ENCODE data around the gene NMUR2.

NMUR2 gene, protein sequence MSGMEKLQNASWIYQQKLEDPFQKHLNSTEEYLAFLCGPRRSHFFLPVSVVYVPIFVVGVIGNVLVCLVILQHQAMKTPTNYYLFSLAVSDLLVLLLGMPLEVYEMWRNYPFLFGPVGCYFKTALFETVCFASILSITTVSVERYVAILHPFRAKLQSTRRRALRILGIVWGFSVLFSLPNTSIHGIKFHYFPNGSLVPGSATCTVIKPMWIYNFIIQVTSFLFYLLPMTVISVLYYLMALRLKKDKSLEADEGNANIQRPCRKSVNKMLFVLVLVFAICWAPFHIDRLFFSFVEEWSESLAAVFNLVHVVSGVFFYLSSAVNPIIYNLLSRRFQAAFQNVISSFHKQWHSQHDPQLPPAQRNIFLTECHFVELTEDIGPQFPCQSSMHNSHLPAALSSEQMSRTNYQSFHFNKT

DNA sequence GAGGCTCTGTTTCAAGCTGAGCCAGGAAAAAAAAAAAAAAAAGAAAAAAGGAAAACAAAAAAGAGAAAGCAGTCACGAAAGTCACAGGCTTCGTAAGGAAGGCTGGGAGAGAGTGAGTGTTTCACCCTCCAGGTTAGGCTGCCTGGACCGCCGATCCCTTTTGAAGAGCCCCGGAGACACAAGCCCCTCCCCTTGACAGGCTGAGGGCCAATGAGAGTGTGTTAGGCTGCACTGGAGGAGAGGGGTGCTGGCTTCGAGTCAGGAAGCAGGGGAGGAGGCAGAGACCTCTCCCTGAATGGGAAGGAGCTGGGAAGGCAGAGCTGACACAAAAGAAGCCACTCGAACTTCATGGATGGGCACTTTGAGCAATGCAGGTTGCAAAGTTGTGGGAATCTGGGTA lies at the start of gene NMUR2:
NMUR2 (minus strand) TSS at position 135 of the 400 bp plus-strand sequence. CDS start 166 bp downstream, outside the sequence.
- no peak for DNase-seq (ENCODE audit: low read depth)

DNA sequence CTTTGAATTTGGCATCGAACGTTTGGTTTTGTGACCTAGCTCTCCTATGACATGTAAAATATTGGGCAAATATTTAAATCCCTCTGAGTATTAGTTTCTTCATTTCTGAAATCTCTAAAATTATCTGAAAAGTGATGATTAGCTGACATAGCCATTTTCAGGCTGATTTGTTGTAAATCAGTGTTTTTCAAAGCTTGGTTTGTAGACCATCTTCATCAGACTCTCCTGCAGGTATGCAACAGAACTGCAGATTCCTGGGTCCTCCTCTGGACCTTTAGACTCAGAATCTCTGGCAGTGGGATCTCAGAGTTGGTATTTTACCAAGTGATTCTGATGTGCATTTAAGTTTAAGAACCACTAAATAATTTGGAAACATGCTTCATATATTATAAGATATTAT lies 38.9 kb upstream of the NMUR2 start:
- no peak for DNase-seq (ENCODE audit: low read depth)

DNA sequence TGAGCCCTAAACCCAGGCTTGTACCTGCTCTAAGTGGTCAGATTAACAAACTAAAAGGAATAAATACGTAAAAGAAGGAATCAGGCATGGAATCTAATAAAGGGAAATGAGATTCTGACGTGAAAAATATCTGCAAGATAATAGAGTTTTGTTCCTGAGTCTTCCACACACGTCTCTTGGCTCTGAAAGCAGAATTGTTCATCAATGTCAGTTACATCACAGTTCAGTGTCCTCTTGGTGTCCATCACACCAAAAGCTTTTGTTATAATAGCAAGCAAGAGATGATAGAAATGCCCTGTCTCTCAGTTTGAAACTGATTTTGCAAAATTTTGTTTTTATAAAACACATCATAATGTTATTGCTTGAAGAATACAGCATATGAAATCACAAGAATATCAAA lies 34.7 kb upstream of the NMUR2 start:
- no peak for DNase-seq (ENCODE audit: low read depth)

GRCh38 chr5:152437866-152438265 lies 32.8 kb upstream of the NMUR2 start:
- DNase-seq (ENCODE audit: low read depth) = no peak

GRCh38 chr5:152427721-152428120 lies 22.6 kb upstream of the NMUR2 start:
- DNase-seq (ENCODE audit: low read depth) = no peak

- DNase-seq (ENCODE audit: low read depth) = no peak
These were observed 20.0 kb upstream of the NMUR2 start for GRCh38 chr5:152425083-152425482.

GRCh38 chr5:152424501-152424900 lies 19.4 kb upstream of the NMUR2 start:
- DNase-seq (ENCODE audit: low read depth) = no peak

DNA sequence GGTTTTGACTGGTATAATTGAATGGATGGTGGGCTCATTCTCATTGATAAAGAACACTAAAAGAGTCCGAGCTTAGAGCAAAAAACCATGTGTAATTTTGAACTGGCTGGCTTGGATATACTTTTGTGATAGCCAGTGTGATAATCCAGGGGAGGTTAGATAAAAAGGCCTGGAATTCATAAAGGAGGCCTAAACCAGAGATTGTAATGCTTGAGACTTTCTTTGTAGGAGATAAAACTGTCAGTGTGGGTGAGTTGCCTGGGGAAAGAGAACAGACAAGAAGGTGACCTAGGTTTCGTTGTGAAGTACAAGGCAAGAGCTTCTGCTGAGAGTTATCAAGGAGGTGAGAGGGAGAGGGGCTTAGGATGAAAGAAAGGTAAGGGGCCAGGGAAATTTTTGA lies 17.0 kb upstream of the NMUR2 start:
- DNase-seq (ENCODE audit: low read depth) = no peak

DNA sequence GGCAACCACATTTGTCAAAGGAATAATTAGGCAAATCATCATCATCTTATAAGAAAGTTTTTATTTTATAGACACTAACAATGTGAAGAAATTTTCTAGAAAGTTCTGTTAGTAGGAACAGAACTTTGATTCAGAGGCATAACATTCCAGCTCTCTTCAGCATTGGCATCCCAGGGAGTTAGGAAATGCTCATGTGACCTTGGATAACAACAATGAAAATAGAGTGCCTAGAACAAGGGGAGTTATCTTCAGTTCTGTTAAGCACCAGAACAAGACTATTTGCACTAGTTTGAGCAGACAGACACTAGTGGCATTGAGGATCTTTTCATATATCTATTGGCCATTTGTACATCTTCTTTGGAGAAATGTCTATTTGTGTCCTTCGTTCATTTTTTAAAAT lies 7.0 kb upstream of the NMUR2 start:
- DNase-seq (ENCODE audit: low read depth) = no peak

- DNase-seq (ENCODE audit: low read depth) = no peak
These were observed 1.0 kb upstream of the NMUR2 start for GRCh38 chr5:152406082-152406481.

DNA sequence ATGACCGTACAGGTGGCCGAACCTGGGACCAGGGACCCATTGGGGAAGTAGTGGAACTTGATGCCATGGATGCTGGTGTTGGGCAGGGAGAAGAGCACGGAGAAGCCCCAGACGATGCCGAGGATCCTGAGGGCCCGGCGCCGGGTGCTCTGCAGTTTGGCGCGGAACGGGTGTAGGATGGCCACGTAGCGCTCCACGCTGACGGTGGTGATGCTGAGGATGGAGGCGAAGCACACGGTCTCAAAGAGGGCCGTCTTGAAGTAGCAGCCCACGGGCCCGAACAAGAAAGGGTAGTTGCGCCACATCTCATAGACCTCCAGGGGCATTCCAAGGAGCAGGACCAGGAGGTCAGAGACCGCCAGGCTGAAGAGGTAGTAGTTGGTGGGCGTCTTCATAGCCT lies 585 bp downstream of the NMUR2 start:
- no peak for DNase-seq (ENCODE audit: low read depth)

DNA sequence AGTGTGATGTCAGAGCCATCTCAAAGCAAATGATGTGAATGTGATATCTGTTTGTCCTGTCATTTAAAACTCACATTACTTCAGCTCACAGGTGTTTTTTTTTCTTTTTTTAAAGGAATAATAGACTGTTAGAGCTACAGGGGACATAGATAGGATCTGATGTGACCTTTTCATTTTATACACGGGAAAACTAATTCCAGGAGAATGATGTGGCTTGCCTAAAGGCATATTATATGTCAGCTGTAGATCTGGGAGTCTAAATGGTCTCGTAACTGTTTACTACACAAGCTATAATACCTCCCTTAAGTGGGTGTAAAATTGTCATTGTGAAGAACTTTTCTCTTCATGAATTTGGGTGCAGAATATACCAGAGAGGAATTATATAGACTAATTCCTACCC lies 2.0 kb downstream of the NMUR2 start:
- DNase-seq (ENCODE audit: low read depth) = no peak

DNA sequence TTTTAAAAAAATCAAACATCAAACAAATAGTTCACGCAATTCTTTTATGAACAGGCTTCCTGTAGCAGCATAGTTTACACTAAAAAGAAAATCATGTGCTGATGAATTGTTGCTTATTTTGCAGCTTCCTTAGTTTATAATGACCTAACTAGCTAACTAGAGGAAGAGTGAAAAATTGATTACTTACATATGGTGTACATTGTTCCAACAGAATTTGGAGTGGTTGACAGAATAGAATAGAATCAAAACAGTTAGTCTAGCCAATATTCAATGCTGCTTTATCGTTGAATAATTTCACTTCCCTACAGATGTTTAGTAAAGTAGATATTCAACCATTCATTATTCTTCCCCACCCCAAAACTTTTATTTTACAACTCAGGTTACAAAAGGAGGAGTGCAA lies 4.2 kb downstream of the NMUR2 start:
- no peak for DNase-seq (ENCODE audit: low read depth)

GRCh38 chr5:152397581-152397980 lies 7.5 kb downstream of the NMUR2 start:
- DNase-seq (ENCODE audit: low read depth) = no peak

GRCh38 chr5:152393441-152393840 lies 11.6 kb downstream of the NMUR2 start:
- DNase-seq (ENCODE audit: low read depth) = no peak

- DNase-seq (ENCODE audit: low read depth) = no peak
These were observed 15.8 kb downstream of the NMUR2 start for GRCh38 chr5:152389208-152389849.

DNA sequence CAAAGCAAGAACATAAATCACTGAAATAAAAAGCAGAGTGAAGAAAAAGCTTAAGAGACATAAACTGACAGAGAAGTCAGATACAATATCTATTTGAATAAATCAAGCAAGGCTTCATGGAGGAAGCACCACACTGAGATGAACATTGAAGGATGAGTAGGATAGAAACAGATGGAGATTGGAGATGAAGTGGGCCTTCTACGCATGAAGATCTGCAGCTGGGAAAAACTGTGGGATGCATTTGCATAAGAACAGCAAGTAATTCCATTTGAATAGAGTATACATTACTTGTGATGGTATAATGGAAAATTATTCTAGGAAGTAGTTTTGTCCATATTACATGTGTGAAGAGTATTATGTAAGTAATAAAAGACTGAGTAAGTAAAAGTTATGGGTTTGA lies 16.5 kb downstream of the NMUR2 start:
- no peak for DNase-seq (ENCODE audit: low read depth)

GRCh38 chr5:152380415-152381123 lies 24.5 kb downstream of the NMUR2 start:
- no peak for DNase-seq (ENCODE audit: low read depth)

DNA sequence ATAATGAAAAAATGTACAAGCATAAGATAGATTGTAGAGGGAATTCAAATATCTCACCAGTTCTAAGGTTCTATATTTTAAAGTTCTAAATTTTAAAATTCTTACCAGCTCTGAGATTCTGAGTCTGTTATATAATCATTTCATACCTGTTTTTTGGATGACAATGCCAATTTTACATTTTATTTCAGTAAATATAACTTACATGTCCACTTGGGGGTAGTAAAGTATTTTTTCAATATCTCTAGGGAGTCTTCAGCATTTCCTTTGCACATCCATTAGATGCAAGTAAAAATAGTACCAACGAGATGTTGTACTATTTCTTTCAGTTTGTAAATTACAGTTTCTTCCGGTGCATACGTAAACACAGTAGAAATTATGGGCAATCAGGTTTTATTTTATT lies 25.7 kb downstream of the NMUR2 start:
- no peak for DNase-seq (ENCODE audit: low read depth)

DNA sequence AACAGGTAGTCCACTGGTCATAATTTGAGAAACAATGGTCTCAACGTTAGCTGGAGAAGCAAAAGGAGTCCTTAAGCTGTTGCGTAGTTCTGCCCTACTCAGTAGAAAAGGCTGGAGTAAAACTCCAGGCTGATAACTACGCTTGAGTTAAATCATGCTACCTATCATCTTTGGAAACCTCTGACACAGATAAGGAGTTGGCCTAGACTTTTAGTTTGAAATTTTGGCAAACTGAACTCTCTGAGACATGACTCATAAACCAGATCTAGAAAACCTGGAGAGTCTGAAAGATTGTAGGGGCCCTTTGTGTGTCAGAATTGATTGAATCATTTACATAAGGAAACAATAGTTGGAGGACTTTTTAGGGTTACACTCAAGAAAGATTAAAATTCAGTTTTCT lies 26.3 kb downstream of the NMUR2 start:
- no peak for DNase-seq (ENCODE audit: low read depth)

DNA sequence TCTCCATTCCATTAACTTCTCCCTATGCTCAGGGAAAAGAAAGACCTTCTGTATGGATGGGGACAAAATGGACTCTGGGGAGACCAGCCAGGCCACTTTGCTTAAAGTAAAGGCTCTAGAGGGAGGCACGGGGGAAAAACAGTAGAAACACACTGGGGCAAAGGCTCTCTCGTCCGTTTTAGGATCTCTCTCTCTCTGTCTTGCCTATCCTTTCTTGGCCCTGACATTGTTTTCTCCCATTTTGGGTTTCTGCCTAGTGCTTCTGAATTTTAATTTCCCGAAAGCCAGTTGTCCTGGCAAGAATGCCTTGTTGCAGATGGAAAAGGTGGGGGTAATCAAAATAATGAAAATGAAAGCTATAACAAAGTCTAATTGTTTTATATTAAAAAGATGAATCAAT lies 28.2 kb downstream of the NMUR2 start:
- DNase-seq (ENCODE audit: low read depth) = no peak

GRCh38 chr5:152374711-152375275 lies 30.3 kb downstream of the NMUR2 start:
- no peak for DNase-seq (ENCODE audit: low read depth)

DNA sequence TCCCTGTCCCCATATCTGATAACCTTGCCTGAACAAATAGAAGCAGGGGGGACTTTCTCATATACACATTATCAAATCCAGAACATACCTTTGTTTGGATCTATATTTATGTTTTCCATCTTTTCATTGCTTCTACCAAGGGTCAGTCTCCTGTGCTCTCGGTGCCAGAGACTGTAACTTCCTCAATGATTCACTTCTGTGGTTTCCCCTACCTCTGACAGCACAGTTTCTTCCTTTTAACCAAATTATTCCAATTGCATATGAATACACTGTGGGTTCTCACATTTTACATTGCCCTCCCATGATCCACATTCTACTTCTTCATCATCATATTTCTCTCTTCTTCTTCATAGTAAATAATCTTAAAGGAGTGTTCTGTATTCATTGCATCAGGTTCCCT lies 32.2 kb downstream of the NMUR2 start:
- DNase-seq (ENCODE audit: low read depth) = no peak

All from activated T-cell treated with anti-CD3 and anti-CD28 coated beads for 24 hours (primary cell).